B cell (primary cell): ENCODE data around the gene AGAP1. TPM values are rescaled to one million over a fixed set of nuclear protein-coding genes. Genes with fewer than 3 reads are reported as not detected.

Experiments
- ATAC-seq: fragments of 200-7000 bp; cut with Tn5 transposase; one replicate; pipeline ENCODE4 v1.10.0; 2021; ENCODE audit warnings: low read depth, mild to moderate bottlenecking, moderate number of reproducible peaks, moderate library complexity
- CTCF ChIA-PET: fragments of 350-600 bp; sonication (Branson Sonifier 250); formaldehyde crosslinking; loops from one replicate; lab custom pipeline; 2021; ENCODE audit warnings: antibody characterized with exemption, inconsistent platforms; lab: Charles Lee
- POLR2A ChIA-PET: fragments of 350-600 bp; sonication (Branson Sonifier 250); formaldehyde crosslinking; loops from one replicate; lab custom pipeline; 2021; ENCODE audit warnings: antibody characterized with exemption; lab: Charles Lee
- DNase-seq: peaks from one replicate; pipeline ENCODE4 v3.0.0; 2013
- H2AFZ ChIP-seq: 2 replicates; pipeline ENCODE4 v1.6.1; 2012; ENCODE audit warnings: mild to moderate bottlenecking, low read depth, low read length; ENCODE audit not compliant: insufficient read depth, poor library complexity, severe bottlenecking
- H3K27ac ChIP-seq, 2 donors: 1 replicate in 1 of 2; 2 replicates in 1 of 2; pipeline ENCODE4 v1.5.1; 2012 to 2013; ENCODE audit warnings: low read length in 2 of 2, mild to moderate bottlenecking in 2 of 2, moderate library complexity in 1 of 2
- H3K27me3 ChIP-seq, 4 experiments: fragments of 200-600 bp in 1 of 4; sonication (generic) in 1 of 4; replicated peaks in 1 of 4; 1 replicate in 2 of 4; 2 replicates in 2 of 4; pipeline versions ENCODE4 v1.6.1 to v1.7.0; 2013 to 2016; ENCODE audit warnings: low read length in 3 of 4, mild to moderate bottlenecking in 2 of 4, mixed read lengths in 1 of 4, moderate library complexity in 1 of 4; ENCODE audit not compliant: insufficient read depth in 4 of 4, control insufficient read depth in 3 of 4; ENCODE audit errors: control extremely low read depth in 1 of 4
- H3K36me3 ChIP-seq, 2 experiments: replicated peaks in 1 of 2; 1 replicate in 1 of 2; 2 replicates in 1 of 2; pipeline versions ENCODE4 v1.6.1 to v1.7.1; 2013; ENCODE audit warnings: low read length in 1 of 2; ENCODE audit not compliant: insufficient read depth in 2 of 2, control insufficient read depth in 1 of 2; ENCODE audit errors: control extremely low read depth in 1 of 2, extremely low read depth in 1 of 2
- H3K4me1 ChIP-seq, 2 donors: fragments of 200-600 bp in 1 of 2; sonication (generic) in 1 of 2; 1 replicate in 1 of 2; 2 replicates in 1 of 2; pipeline versions ENCODE4 v1.5.1 to v1.6.1; 2013 to 2017; ENCODE audit warnings: low read length in 2 of 2; ENCODE audit not compliant: control insufficient read depth in 2 of 2, insufficient read depth in 2 of 2
- H3K4me2 ChIP-seq: replicated peaks from 2 replicates; pipeline ENCODE3; 2012; ENCODE audit warnings: mild to moderate bottlenecking, low read depth, low read length; ENCODE audit not compliant: poor library complexity, severe bottlenecking
- H3K4me3 ChIP-seq, 5 experiments: fragments of 200-600 bp in 1 of 5; sonication (generic) in 1 of 5; 1 replicate in 3 of 5; 2 replicates in 2 of 5; pipeline versions ENCODE4 v1.5.1 to v1.7.0; 2011 to 2016; ENCODE audit warnings: low read length in 4 of 5, mild to moderate bottlenecking in 4 of 5, low read depth in 2 of 5, control low read depth in 1 of 5, moderate library complexity in 1 of 5; ENCODE audit not compliant: insufficient read depth in 1 of 5; ENCODE audit errors: control extremely low read depth in 1 of 5, extremely low read depth in 1 of 5
- H3K79me2 ChIP-seq: fragments of 200-600 bp; sonication (generic); one replicate; pipeline ENCODE4 v1.6.0; 2016; ENCODE audit warnings: low read length; ENCODE audit not compliant: control insufficient read depth, insufficient read depth
- H3K9ac ChIP-seq: fragments of 200-600 bp; sonication (generic); 2 replicates; pipeline ENCODE4 v1.6.1; 2017; ENCODE audit warnings: mild to moderate bottlenecking, low read length, moderate library complexity
- H3K9me3 ChIP-seq, 3 donors: one replicate each; pipeline versions ENCODE4 v1.6.1 to v1.7.1; 2013; ENCODE audit warnings: low read length in 2 of 3; ENCODE audit not compliant: control insufficient read depth in 2 of 3, insufficient read depth in 1 of 3; ENCODE audit errors: control extremely low read depth in 1 of 3
- H4K20me1 ChIP-seq: 2 replicates; pipeline ENCODE4 v1.6.0; 2012; ENCODE audit warnings: mild to moderate bottlenecking, low read length; ENCODE audit not compliant: insufficient read depth, control insufficient read depth, poor library complexity, severe bottlenecking
- H3K27ac Mint-ChIP-seq: one replicate; pipeline ENCODE4 v1.8.0; 2021; ENCODE audit warnings: mixed read lengths
- H3K27me3 Mint-ChIP-seq: one replicate; pipeline ENCODE4 v1.8.0; 2021; ENCODE audit warnings: mixed read lengths
- H3K4me1 Mint-ChIP-seq: one replicate; pipeline ENCODE4 v1.8.0; 2021; ENCODE audit warnings: mixed read lengths
- H3K4me3 Mint-ChIP-seq: one replicate; pipeline ENCODE4 v1.8.0; 2021; ENCODE audit warnings: mixed read lengths
- H3K9me3 Mint-ChIP-seq: one replicate; pipeline ENCODE4 v1.8.0; 2022; ENCODE audit warnings: mixed read lengths; ENCODE audit not compliant: insufficient read depth
- CTCF ChIP-seq: fragments of 200-600 bp; IDR thresholded peaks from one replicate; pipeline ENCODE4 v1.8.0; 2022; ENCODE audit warnings: antibody characterized with exemption, mild to moderate bottlenecking
- EZH2 ChIP-seq: IDR thresholded peaks from 2 replicates; pipeline ENCODE4 v1.6.1; 2012; ENCODE audit warnings: borderline replicate concordance, low read depth, mild to moderate bottlenecking, moderate library complexity, low read length; ENCODE audit not compliant: insufficient read depth, poor library complexity, severe bottlenecking
- WGBS: methylation state at CpG from one replicate; pipeline ENCODE4 v1.1.5; 2013; ENCODE audit warnings: missing lambda C conversion rate; ENCODE audit not compliant: insufficient coverage; 5-methylcytosine and 5-hydroxymethylcytosine counted together
- intact Hi-C: fragments of 100-400 bp; cut with micrococcal nuclease; formaldehyde crosslinking; loops from one replicate; pipeline ENCODE4 v1.10.0; 2022
- polyA plus RNA-seq: library from polyadenylated mRNA; depleted of rRNA; stranded (reverse); fragments of >200 nt; gene quantifications from 2 replicates; pipeline ENCODE4 v1.2.3, GENCODE V29; 2012
- total RNA-seq, 2 donors: library from RNA; stranded (reverse); fragments of 120-200 nt in 1 of 2; gene quantifications; 1 replicate in 1 of 2; 2 replicates in 1 of 2; pipeline versions ENCODE4 v1.2.3 to v1.2.4, GENCODE V29; 2013 to 2022

The AGAP1 gene
- total and polyA plus RNA-seq, 2 donors (not counting 1 experiment from before 2014, with no cell fraction given): 0.01 TPM; not detected in 1

DNA sequence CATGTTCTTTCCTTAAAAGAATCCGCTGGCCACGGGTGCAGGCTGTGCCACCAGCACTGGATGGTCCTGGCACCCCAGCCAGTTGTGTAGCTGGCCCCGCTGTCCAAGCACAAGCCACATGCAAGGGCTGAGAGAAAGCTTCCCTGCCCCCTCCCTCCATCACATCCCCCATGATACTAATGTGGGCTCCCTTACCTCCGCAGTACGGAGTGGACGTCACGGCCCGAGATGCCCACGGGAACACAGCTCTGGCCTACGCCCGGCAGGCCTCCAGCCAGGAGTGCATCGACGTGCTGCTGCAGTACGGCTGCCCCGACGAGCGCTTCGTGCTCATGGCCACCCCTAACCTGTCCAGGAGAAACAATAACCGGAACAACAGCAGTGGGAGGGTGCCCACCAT lies 629.9 kb downstream of the AGAP1 start:
- Histone ChIP-seq H3K4me2 (no peak overlapping the region), H3K4me1 (no peaks in the 10 kb centered on the region), H3K27me3 (no peaks in the 10 kb centered on the region), H3K9me3 (peaks cover 0 to 21% (median 0%) of the 10 kb centered on the region in 3 donors), H3K9ac (no peak overlapping the region), H3K4me3 (no peak overlapping the region), H4K20me1 (no peaks in the 10 kb centered on the region), H3K36me3 (no peaks in the 10 kb centered on the region), H3K79me2 (no peaks in the 10 kb centered on the region), H3K27ac (no peak overlapping the region), H2AFZ (no peak overlapping the region)
- ATAC-seq (no peak), DNase-seq (no peak)
- H3K4me1 Mint-ChIP-seq: no peaks in the 10 kb centered on the region
- H3K27ac Mint-ChIP-seq: no peak overlapping the region
- ChIA-PET CTCF (no interaction called here), POLR2A (no interaction called here)
- H3K9me3 Mint-ChIP-seq: no peaks in the 10 kb centered on the region
- intact Hi-C loops: no loop called here
- H3K4me3 Mint-ChIP-seq: no peak overlapping the region
- TF ChIP-seq CTCF (no peak), EZH2 (no peak)
- WGBS: 97% methylated on average over 19 of the region's 19 CpGs
- peaks cover 10% of the 10 kb centered on the region for H3K27me3 Mint-ChIP-seq

DNA sequence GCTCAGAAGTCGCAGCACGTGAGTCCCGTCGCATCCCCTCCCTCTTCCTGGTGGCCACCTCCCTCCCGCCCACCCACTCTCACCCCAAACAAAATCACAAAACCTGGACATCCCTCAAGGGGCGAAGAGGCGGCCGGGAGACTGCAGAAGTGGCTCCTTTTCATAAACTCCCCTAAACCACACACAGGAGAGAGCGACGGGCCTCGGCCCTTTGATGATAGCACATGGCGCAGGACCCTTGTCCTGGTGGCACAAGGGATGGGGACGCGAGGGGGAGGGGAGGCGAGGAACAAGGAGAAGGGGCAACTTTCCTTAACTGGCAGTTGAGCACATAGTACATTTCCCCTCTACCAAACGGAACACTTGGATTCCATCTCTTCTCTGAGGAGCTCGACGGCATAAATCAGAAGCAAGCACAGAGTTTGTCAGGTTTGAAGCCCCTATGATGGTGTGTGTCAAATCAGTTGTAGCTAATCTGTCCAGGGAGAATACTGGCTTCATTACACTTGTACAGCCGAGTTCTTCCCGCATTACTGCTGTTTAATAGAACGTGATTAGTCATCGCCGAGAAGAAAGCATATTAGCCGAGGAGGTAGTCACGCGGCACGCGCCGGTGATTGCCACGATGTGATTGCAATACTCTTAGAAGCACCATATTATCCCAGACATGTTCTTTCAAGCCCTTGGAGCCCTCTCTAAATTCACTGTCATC lies 630.5 kb downstream of the AGAP1 start:
- no peaks in the 10 kb centered on the region for H3K9me3 Mint-ChIP-seq
- H3K4me3 Mint-ChIP-seq: no peak overlapping the region
- ChIA-PET POLR2A (no interaction called here), CTCF (no interaction called here)
- peaks cover 5% of the 10 kb centered on the region for H3K27me3 Mint-ChIP-seq
- peaks cover 0 to 21% (median 0%) of the 10 kb centered on the region in 3 donors for H3K9me3 ChIP-seq
- H3K4me1 Mint-ChIP-seq: no peaks in the 10 kb centered on the region
- no peak overlapping the region for H3K4me2 ChIP-seq
- TF ChIP-seq EZH2 (no peak), CTCF (no peak)
- H3K9ac ChIP-seq: no peak overlapping the region
- H3K4me1 ChIP-seq: no peaks in the 10 kb centered on the region
- intact Hi-C loops: no loop called here
- no peaks in the 10 kb centered on the region for H3K36me3 ChIP-seq
- no peak overlapping the region for H2AFZ ChIP-seq
- H3K79me2 ChIP-seq: no peaks in the 10 kb centered on the region
- 98% methylated on average over 16 of the region's 30 CpGs for WGBS
- H3K4me3 ChIP-seq: no peak overlapping the region
- H3K27ac ChIP-seq: no peak overlapping the region
- H3K27ac Mint-ChIP-seq: no peak overlapping the region
- H4K20me1 ChIP-seq: no peaks in the 10 kb centered on the region
- no peak for DNase-seq
- no peak for ATAC-seq
- H3K27me3 ChIP-seq: no peaks in the 10 kb centered on the region
